Stomach (tissue), 9 donors: ENCODE data around the gene KHNYN. TPM values are rescaled to one million over a fixed set of nuclear protein-coding genes. Genes with fewer than 3 reads are reported as not detected.

Experiments
- DNase-seq, 2 donors: peaks; one replicate each; pipeline versions ENCODE4 v3.0.0 to v3.0.0-alpha.2; 2013 to 2019
- H3K27ac ChIP-seq, 5 donors: fragments of 200-600 bp in 4 of 5; sonication (generic) in 4 of 5; one replicate each; pipeline ENCODE4 v1.5.1; 2013 to 2019; ENCODE audit warnings: mild to moderate bottlenecking in 1 of 5, moderate library complexity in 1 of 5
- H3K27me3 ChIP-seq, 3 donors: fragments of 200-600 bp; sonication (generic); one replicate each; pipeline ENCODE4 v1.5.1; 2017 to 2019; ENCODE audit warnings: mixed run types in 1 of 3
- H3K36me3 ChIP-seq, 4 donors: fragments of 200-600 bp; sonication (generic); 1 replicate in 3 of 4; 2 replicates in 1 of 4; pipeline ENCODE4 v1.5.1; 2016 to 2019
- H3K4me1 ChIP-seq, 4 donors: fragments of 200-600 bp; sonication (generic); one replicate each; pipeline ENCODE4 v1.5.1; 2016 to 2019
- H3K4me3 ChIP-seq, 4 donors: fragments of 200-600 bp; sonication (generic) in 3 of 4; one replicate each; pipeline ENCODE4 v1.5.1; 2016 to 2019; ENCODE audit warnings: mild to moderate bottlenecking in 1 of 4
- H3K9me3 ChIP-seq, 4 donors: fragments of 200-600 bp; sonication (generic); one replicate each; pipeline ENCODE4 v1.5.1; 2016 to 2019
- EP300 ChIP-seq: sonication (generic); formaldehyde crosslinking; IDR thresholded peaks from one replicate; pipeline ENCODE4 v1.6.1; 2017; ENCODE audit warnings: antibody characterized with exemption
- POLR2A ChIP-seq, 4 donors: fragments of 450-650 bp; IDR thresholded peaks; one replicate each; pipeline ENCODE4 v1.6.1; 2016; ENCODE audit warnings: antibody characterized with exemption in 4 of 4, control low read depth in 2 of 4, mild to moderate bottlenecking in 1 of 4, moderate library complexity in 1 of 4
- POLR2AphosphoS5 ChIP-seq, 3 donors: sonication (generic); formaldehyde crosslinking; IDR thresholded peaks; one replicate each; pipeline ENCODE4 v1.6.1; 2016; ENCODE audit warnings: antibody characterized with exemption in 3 of 3
- WGBS, 5 donors: extraction: QIAGEN DNeasy Blood & Tissue Kit in 3 of 5; methylation state at CpG; one replicate each; pipeline versions ENCODE4 v1.1.5 to v1.1.7; 2013 to 2018; 5-methylcytosine and 5-hydroxymethylcytosine counted together
- intact Hi-C: fragments of 100-400 bp; cut with DNase I; formaldehyde crosslinking; loops from one replicate; pipeline ENCODE4 v1.15.1; 2023; ENCODE audit warnings: low total_unique reads
- polyA plus RNA-seq, 3 donors: library from polyadenylated mRNA; stranded (reverse); fragments of 200-250 nt; gene quantifications; one replicate each; pipeline ENCODE4 v1.2.3, GENCODE V29; 2013
- total RNA-seq, 5 donors: library from RNA; depleted of rRNA; stranded (reverse); fragments of >200 nt; gene quantifications; one replicate each; pipeline versions ENCODE4 v1.1.0 to v1.2.3, GENCODE V29; 2014 to 2016
- TF ChIP-seq, protein P1 (sequence below), 7 experiments: fragments of 450-650 bp in 4 of 7; fragments of 200-600 bp in 3 of 7; sonication (generic) in 3 of 7; IDR thresholded peaks; one replicate each; pipeline ENCODE4 v1.5.1; 2016 to 2019; ENCODE audit warnings: antibody characterized with exemption in 7 of 7, control low read depth in 2 of 7, mild to moderate bottlenecking in 1 of 7
- donor health status: healthy with polysubstance abuse.
- donor health status: Bipolar disorder and iron deficiency.
- donor health status: healthy.

KHNYN gene
- total and polyA plus RNA-seq, 8 donors: 13.9 to 348 (median 65.5) TPM

GRCh38 chr14:24395609-24396582 lies 33.9 kb upstream of the KHNYN start:
- WGBS, 5 donors: 54 to 67% (median 64%) methylated on average over 8 of the region's 8 CpGs

DNA sequence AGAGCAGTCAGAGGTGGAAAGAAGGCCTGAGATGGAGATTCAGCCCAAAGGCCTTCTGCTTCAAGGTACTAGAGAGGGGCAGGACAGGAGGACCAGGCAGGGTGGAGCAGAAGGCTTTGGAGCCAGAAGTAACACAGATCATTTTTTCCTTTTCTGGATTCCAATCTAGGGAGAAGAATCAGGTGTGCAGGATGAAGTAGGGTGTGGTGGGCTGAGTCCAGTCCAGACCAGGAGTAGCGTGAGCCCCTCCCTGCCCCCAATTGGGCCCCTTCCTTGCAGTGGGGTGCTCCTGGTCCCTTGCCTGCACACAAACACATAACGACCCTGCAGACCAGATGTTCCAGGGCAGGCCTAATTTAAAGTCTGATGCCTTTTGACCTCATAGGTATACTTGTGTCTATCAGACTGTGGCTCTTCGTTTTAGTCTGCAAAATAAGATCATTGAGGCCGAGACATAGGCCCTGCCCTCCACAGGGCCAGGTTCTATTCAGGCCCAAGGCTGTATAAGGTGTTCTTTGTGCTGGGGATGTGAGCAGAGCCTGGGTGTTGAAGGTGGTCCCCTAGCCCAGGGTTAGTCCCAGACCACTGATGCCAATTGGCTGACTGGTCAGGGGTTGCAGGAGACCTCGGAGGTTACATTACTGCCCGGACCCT lies 32.0 kb upstream of the KHNYN start:
- 55 to 68% (median 59%) methylated on average over 5 to 6 of the region's 6 CpGs for WGBS, 5 donors
- peaks cover 37 to 53% (median 41%) of the 10 kb centered on the region in 4 donors for H3K4me1 ChIP-seq

More at GRCh38 chr14:24395609-24396582, 33.9 kb upstream of the KHNYN start:
- Histone ChIP-seq H3K9me3 (no peaks in the 10 kb centered on the region), H3K27ac (no peak overlapping the region), H3K4me3 (no peak overlapping the region), H3K27me3 (no peaks in the 10 kb centered on the region), H3K36me3 (no peaks in the 10 kb centered on the region), H3K4me1 (peaks cover 29 to 41% (median 35%) of the 10 kb centered on the region in 4 donors)
- TF ChIP-seq EP300 (no peak), POLR2AphosphoS5 (IDR thresholded peaks at IDR 0.05) (no peak), POLR2A (IDR thresholded peaks at IDR 0.05) (no peak)
- TF ChIP-seq, protein P1, sequence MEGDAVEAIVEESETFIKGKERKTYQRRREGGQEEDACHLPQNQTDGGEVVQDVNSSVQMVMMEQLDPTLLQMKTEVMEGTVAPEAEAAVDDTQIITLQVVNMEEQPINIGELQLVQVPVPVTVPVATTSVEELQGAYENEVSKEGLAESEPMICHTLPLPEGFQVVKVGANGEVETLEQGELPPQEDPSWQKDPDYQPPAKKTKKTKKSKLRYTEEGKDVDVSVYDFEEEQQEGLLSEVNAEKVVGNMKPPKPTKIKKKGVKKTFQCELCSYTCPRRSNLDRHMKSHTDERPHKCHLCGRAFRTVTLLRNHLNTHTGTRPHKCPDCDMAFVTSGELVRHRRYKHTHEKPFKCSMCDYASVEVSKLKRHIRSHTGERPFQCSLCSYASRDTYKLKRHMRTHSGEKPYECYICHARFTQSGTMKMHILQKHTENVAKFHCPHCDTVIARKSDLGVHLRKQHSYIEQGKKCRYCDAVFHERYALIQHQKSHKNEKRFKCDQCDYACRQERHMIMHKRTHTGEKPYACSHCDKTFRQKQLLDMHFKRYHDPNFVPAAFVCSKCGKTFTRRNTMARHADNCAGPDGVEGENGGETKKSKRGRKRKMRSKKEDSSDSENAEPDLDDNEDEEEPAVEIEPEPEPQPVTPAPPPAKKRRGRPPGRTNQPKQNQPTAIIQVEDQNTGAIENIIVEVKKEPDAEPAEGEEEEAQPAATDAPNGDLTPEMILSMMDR (IDR thresholded peaks at IDR 0.05): no peak
- intact Hi-C loops: no loop called here
- DNase-seq: no peak

DNA sequence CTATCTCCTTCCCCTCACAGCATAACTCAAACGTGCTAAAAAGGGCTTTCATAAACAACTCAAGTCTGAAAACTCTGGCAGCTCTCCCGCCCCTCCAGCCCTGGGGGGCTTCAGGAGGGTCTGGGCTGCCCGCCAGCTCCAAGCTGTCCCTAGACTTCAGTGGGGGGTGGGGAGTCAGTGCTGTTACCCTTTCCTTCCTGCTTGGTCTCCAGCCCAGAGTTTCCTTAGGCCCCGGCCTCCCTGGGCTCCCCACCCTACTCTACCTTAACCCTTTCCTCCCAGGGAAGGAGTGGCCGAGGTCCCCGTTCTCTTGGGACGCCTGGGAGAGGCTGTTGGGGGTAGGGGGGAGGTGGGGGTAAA lies 31.5 kb upstream of the KHNYN start:
- intact Hi-C loops: no loop called here
- Histone ChIP-seq H3K27ac (peak overlapping the region; percentile 32 to 86 (median 76)), H3K36me3 (no peaks in the 10 kb centered on the region), H3K4me1 (peaks cover 37 to 56% (median 45%) of the 10 kb centered on the region in 4 donors), H3K9me3 (no peaks in the 10 kb centered on the region), H3K4me3 (peak overlapping the region; percentile 61 to 74 (median 64)), H3K27me3 (no peaks in the 10 kb centered on the region)
- 19 to 30% (median 22%) methylated on average over 6 to 7 of the region's 7 CpGs for WGBS, 5 donors
- peak in 1 of 2 donors; percentile 91 for DNase-seq
- TF ChIP-seq POLR2AphosphoS5 (IDR thresholded peaks at IDR 0.05) (no peak), EP300 (no peak), POLR2A (IDR thresholded peaks at IDR 0.05) (no peak)
- TF ChIP-seq, protein P1 (IDR thresholded peaks at IDR 0.05): no peak

More for the DNA sequence above, 32.0 kb upstream of the KHNYN start:
- TF ChIP-seq, protein P1 (IDR thresholded peaks at IDR 0.05): no peak
- no peak for TF ChIP-seq POLR2A (IDR thresholded peaks at IDR 0.05)
- H3K36me3 ChIP-seq: no peaks in the 10 kb centered on the region
- DNase-seq: no peak
- no peaks in the 10 kb centered on the region for H3K9me3 ChIP-seq
- H3K27ac ChIP-seq: peak overlapping the region; percentile 32 to 86 (median 76)
- H3K4me3 ChIP-seq: peak overlapping the region in 1 of 4 donors; percentile 74
- H3K27me3 ChIP-seq: no peaks in the 10 kb centered on the region
- intact Hi-C loops: no loop called here

DNA sequence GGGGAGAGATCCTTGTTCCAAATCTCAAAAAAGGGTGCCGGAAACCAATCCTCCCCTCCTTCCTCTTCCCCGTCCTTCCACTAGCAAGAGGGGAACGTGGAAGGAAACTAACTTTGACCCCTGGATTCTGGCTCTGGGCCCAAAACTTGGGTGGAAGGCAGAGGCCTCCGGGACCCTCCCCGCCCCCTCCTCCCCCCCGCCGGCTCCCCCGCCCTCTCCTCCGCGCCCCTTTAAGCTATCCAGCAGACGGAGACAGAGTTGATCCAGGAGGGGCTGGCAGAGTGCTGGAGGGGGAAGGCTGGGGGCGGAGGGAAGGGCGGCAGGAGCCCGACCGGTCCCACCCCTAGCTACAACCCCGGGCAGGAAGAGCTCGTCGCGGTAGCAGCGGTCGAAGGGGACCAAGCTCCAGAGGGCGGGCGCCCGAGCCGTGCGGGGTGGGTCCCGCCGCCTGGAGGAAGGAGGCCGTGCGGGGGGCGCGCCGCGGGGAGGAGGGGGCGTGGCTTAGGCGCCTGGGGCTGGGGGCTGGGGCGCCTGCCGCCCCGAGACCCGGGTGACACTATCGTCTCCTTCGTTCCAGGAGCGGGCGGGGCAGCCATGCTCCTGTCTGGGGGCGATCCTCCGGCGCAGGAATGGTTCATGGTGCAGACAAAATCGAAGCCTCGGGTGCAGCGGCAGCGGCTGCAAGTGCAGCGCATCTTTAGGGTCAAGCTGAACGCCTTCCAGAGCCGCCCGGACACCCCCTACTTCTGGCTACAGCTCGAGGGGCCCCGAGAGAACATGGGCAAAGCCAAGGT lies 30.9 kb upstream of the KHNYN start, which contains the start of gene NYNRIN:
NYNRIN (plus strand) TSS at position 351 of the 794 bp plus-strand sequence; CDS start at position 595, 244 bp downstream.
- no peaks in the 10 kb centered on the region for H3K27me3 ChIP-seq
- 2 to 9% (median 2%) methylated on average over 4 to 53 of the region's 57 CpGs for WGBS, 5 donors
- DNase-seq: peak; percentile 40 to 91
- H3K36me3 ChIP-seq: no peaks in the 10 kb centered on the region
- intact Hi-C loops: no loop called here
- TF ChIP-seq POLR2AphosphoS5 (IDR thresholded peaks at IDR 0.05) (peak in 2 of 3 donors; percentile 28 to 54), POLR2A (IDR thresholded peaks at IDR 0.05) (no peak)
- peak within 1 kb of the TSS; percentile 58 to 86 (median 76) for H3K27ac ChIP-seq
- peaks cover 37 to 62% (median 48%) of the 10 kb centered on the region in 4 donors for H3K4me1 ChIP-seq
- no peaks in the 10 kb centered on the region for H3K9me3 ChIP-seq
- peak within 1 kb of the TSS; percentile 61 to 74 (median 64) for H3K4me3 ChIP-seq
